Body of pancreas (tissue), 4 donors: ENCODE results near the gene DNAH3. TPM values are rescaled to one million over a fixed set of nuclear protein-coding genes. Genes with fewer than 3 reads are reported as not detected.

Experiments used
- ATAC-seq: fragments of 150-250 bp; one replicate; pipeline ENCODE4 v1.9.1; 2016
- DNase-seq, 4 donors: peaks; one replicate each; pipeline ENCODE4 v3.0.0-alpha.2; 2019
- H3K27ac ChIP-seq, 4 donors: fragments of 200-600 bp; sonication (generic); 1 replicate in 3 of 4; 2 replicates in 1 of 4; pipeline versions ENCODE4 v1.5.1 to v1.6.1; 2016 to 2019; ENCODE audit warnings: mild to moderate bottlenecking in 1 of 4, mixed read lengths in 1 of 4, moderate library complexity in 1 of 4
- H3K27me3 ChIP-seq, 2 donors: fragments of 200-600 bp; sonication (generic); one replicate each; pipeline ENCODE4 v1.6.0; 2016; ENCODE audit warnings: mild to moderate bottlenecking in 1 of 2
- H3K36me3 ChIP-seq, 2 donors: fragments of 200-600 bp; sonication (generic); replicated peaks in 1 of 2; 2 replicates each; pipeline ENCODE4 v1.5.1; 2016; ENCODE audit warnings: low read depth in 2 of 2; ENCODE audit not compliant: insufficient read depth in 1 of 2
- H3K4me1 ChIP-seq: fragments of 200-600 bp; sonication (generic); one replicate; pipeline ENCODE4 v1.6.0; 2016
- H3K4me3 ChIP-seq, 2 donors: fragments of 200-600 bp; sonication (generic); 1 replicate in 1 of 2; 2 replicates in 1 of 2; pipeline ENCODE4 v1.5.1; 2016 to 2019
- H3K9me3 ChIP-seq, 3 donors: fragments of 200-600 bp; sonication (generic); 1 replicate in 2 of 3; 2 replicates in 1 of 3; pipeline ENCODE4 v1.5.1; 2016
- POLR2A ChIP-seq, 3 donors: fragments of 450-650 bp; IDR thresholded peaks; one replicate each; pipeline ENCODE4 v1.6.1; 2016; ENCODE audit warnings: antibody characterized with exemption in 3 of 3, mild to moderate bottlenecking in 2 of 3
- WGBS, 2 donors: methylation state at CpG; one replicate each; pipeline ENCODE4 v1.1.5; 2017; 5-methylcytosine and 5-hydroxymethylcytosine counted together
- intact Hi-C: fragments of 100-400 bp; cut with DNase I; formaldehyde crosslinking; loops from one replicate; pipeline ENCODE4 v1.15.1; 2023
- total RNA-seq, 2 donors: library from RNA; depleted of rRNA; stranded (reverse); fragments of >200 nt; gene quantifications; one replicate each; pipeline ENCODE4 v1.1.0, GENCODE V29; 2016
- TF ChIP-seq, protein P1 (sequence below), 7 experiments: fragments of 450-650 bp in 4 of 7; fragments of 200-600 bp in 3 of 7; sonication (generic) in 3 of 7; IDR thresholded peaks; one replicate each; pipeline ENCODE4 v1.5.1; 2016 to 2019; ENCODE audit warnings: antibody characterized with exemption in 7 of 7

DNAH3 gene
- total RNA-seq, 2 donors from 2014 or later, result not detected

DNA sequence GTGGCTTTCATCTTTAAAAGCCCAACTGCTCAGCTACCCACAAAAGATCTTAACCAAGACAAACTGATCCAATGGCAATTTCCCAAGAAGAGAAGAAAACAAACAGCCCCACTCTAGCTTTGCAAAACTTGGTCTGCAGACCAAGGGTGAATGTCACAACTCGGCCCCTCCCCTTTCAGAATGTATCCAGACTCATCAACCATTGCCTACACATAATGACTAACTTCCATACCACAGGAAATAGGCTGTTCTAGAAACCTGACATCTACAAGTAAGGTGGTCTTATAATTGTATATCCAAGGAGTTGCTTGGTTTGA lies 266.4 kb downstream of the DNAH3 start:
- Histone ChIP-seq H3K27me3 (no peaks in the 10 kb centered on the region), H3K36me3 (no peaks in the 10 kb centered on the region), H3K9me3 (no peaks in the 10 kb centered on the region), H3K27ac (peak overlapping the region; percentile 37 to 66 (median 54)), H3K4me1 (peaks cover 90% of the 10 kb centered on the region), H3K4me3 (no peak overlapping the region)
- DNase-seq (no peak), ATAC-seq (no peak)
- TF ChIP-seq, protein P1, sequence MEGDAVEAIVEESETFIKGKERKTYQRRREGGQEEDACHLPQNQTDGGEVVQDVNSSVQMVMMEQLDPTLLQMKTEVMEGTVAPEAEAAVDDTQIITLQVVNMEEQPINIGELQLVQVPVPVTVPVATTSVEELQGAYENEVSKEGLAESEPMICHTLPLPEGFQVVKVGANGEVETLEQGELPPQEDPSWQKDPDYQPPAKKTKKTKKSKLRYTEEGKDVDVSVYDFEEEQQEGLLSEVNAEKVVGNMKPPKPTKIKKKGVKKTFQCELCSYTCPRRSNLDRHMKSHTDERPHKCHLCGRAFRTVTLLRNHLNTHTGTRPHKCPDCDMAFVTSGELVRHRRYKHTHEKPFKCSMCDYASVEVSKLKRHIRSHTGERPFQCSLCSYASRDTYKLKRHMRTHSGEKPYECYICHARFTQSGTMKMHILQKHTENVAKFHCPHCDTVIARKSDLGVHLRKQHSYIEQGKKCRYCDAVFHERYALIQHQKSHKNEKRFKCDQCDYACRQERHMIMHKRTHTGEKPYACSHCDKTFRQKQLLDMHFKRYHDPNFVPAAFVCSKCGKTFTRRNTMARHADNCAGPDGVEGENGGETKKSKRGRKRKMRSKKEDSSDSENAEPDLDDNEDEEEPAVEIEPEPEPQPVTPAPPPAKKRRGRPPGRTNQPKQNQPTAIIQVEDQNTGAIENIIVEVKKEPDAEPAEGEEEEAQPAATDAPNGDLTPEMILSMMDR (IDR thresholded peaks at IDR 0.05), result no peak
- no peak for TF ChIP-seq POLR2A (IDR thresholded peaks at IDR 0.05)
- WGBS, 2 donors, result 14% methylated on average over 1 of the region's 1 CpG; no CpG with 5 or more reads in 1 of the 2 donors
- intact Hi-C loops, result no loop called here

DNA sequence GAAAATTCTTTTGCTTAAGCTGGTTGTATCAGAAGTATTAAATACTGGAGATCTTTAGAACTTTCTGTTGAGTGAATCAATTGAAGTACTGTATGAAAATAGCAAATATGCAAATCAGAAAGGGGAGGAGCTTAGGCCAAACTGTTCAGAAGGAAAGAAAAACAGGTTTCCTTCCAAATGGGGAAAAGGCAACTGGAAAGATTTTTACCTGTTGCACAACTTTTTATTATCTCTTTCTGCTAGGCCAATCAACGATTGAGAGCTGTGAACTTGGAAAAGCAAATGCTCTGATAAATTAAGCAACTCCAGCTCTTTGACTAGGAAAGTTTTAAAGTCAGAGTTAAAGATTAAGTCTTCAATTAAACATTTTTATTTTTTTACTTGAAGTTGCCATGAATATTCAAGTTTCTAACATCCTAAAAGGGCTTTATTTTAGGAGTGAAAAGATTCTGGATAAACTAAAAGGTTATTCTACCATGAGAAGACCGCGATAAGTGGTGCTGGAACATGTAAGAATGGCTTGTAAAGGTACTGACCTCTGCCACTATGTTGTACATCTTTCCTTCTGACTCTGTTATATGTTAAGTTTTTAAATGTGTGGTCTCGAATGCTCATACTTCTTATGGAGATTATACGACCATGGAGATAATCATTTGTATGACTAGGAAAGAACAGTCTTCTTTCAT lies 266.9 kb downstream of the DNAH3 start:
- peak; percentile 76 for ATAC-seq
- no peaks in the 10 kb centered on the region for H3K36me3 ChIP-seq
- H3K9me3 ChIP-seq, result no peaks in the 10 kb centered on the region
- WGBS, 2 donors, result 24 to 26% methylated on average over 5 of the region's 5 CpGs
- TF ChIP-seq POLR2A (IDR thresholded peaks at IDR 0.05), result no peak
- TF ChIP-seq, protein P1 (IDR thresholded peaks at IDR 0.05), result no peak
- intact Hi-C loops, result no loop called here
- no peak overlapping the region for H3K4me3 ChIP-seq
- H3K27me3 ChIP-seq, result no peaks in the 10 kb centered on the region
- peaks cover 94% of the 10 kb centered on the region for H3K4me1 ChIP-seq
- DNase-seq, result peak in 1 of 4 donors; percentile 36
- H3K27ac ChIP-seq, result peak overlapping the region; percentile 30 to 66 (median 54)

Other genes with a start within 250 kb of the DNAH3 start
- 10 to 100 TPM in 1 of 2 donors, 1 to 10 TPM in 1; 4.9 to 32.4 TPM for gene LDAF1, start 7.8 kb upstream of the DNAH3 start, total RNA-seq
- gene ZP2, start 60.7 kb upstream of the DNAH3 start, total RNA-seq, result not detected
- gene ANKS4B, start 82.9 kb upstream of the DNAH3 start, total RNA-seq, result under 1 TPM in 1 of 2 donors, not detected in 1; 0.78 TPM
- gene CRYM, start 127.4 kb upstream of the DNAH3 start, total RNA-seq, result under 1 TPM in 1 of 2 donors, not detected in 1; 0.78 TPM